H9 (cell line): Measurements from ENCODE around the gene RASIP1. TPM values are rescaled to one million over a fixed set of nuclear protein-coding genes. Genes with fewer than 3 reads are reported as not detected.

ENCODE experiments used
- DNase-seq: peaks from one replicate; pipeline ENCODE4 v3.0.0-alpha.2; 2017
- H2AFZ ChIP-seq: one replicate; pipeline ENCODE4 v1.6.1; 2013; ENCODE audit warnings: mild to moderate bottlenecking, low read length, control low read depth, moderate library complexity
- H2AK5ac ChIP-seq: 2 replicates; pipeline ENCODE4 v1.6.1; 2013; ENCODE audit warnings: low read length, control low read depth, mixed read lengths; ENCODE audit not compliant: insufficient read length
- H2BK120ac ChIP-seq: one replicate; pipeline ENCODE4 v1.6.1; 2013; ENCODE audit warnings: low read depth, mild to moderate bottlenecking, low read length, control low read depth, inconsistent platforms; ENCODE audit not compliant: poor library complexity, severe bottlenecking
- H2BK12ac ChIP-seq: 2 replicates; pipeline ENCODE4 v1.6.1; 2013; ENCODE audit warnings: low read length, control low read depth, mixed read lengths, low read depth; ENCODE audit not compliant: insufficient read length
- H2BK15ac ChIP-seq: 2 replicates; pipeline ENCODE4 v1.6.1; 2013; ENCODE audit warnings: low read depth, low read length, control low read depth
- H2BK20ac ChIP-seq: one replicate; pipeline ENCODE4 v1.6.1; 2013; ENCODE audit warnings: low read depth, mild to moderate bottlenecking, low read length, control low read depth, inconsistent platforms; ENCODE audit not compliant: poor library complexity, severe bottlenecking
- H2BK5ac ChIP-seq: 2 replicates; pipeline ENCODE4 v1.6.1; 2013; ENCODE audit warnings: low read length, control low read depth, mixed read lengths; ENCODE audit not compliant: insufficient read length
- H3K14ac ChIP-seq: 2 replicates; pipeline ENCODE4 v1.6.1; 2013; ENCODE audit warnings: low read length, control low read depth; ENCODE audit not compliant: insufficient read depth
- H3K18ac ChIP-seq: 2 replicates; pipeline ENCODE4 v1.6.1; 2013; ENCODE audit warnings: low read depth, mild to moderate bottlenecking, mixed read lengths, low read length, control low read depth; ENCODE audit not compliant: insufficient read length
- H3K23ac ChIP-seq: 2 replicates; pipeline ENCODE4 v1.6.1; 2013; ENCODE audit warnings: low read length, control low read depth, mixed read lengths, low read depth; ENCODE audit not compliant: insufficient read length
- H3K23me2 ChIP-seq: 2 replicates; pipeline ENCODE4 v1.6.1; 2013; ENCODE audit warnings: low read depth, mild to moderate bottlenecking, mixed read lengths, low read length, control low read depth; ENCODE audit not compliant: insufficient read length, poor library complexity, severe bottlenecking
- H3K27ac ChIP-seq: 2 replicates; pipeline ENCODE4 v1.5.1; 2013; ENCODE audit warnings: low read length, control low read depth, mixed read lengths, low read depth; ENCODE audit not compliant: insufficient read length
- H3K27me3 ChIP-seq: 2 replicates; pipeline ENCODE4 v1.6.1; 2013; ENCODE audit warnings: low read length, control low read depth, inconsistent platforms; ENCODE audit not compliant: insufficient read depth
- H3K4ac ChIP-seq: 2 replicates; pipeline ENCODE4 v1.6.1; 2013; ENCODE audit warnings: low read depth, mild to moderate bottlenecking, control low read depth, inconsistent platforms, low read length, moderate library complexity
- H3K4me1 ChIP-seq: 2 replicates; pipeline ENCODE4 v1.6.1; 2013; ENCODE audit warnings: low read length, control low read depth, inconsistent platforms; ENCODE audit not compliant: insufficient read depth
- H3K4me2 ChIP-seq: 2 replicates; pipeline ENCODE4 v1.6.1; 2013; ENCODE audit warnings: low read length, control low read depth, mixed read lengths; ENCODE audit not compliant: insufficient read length, insufficient read depth
- H3K56ac ChIP-seq: 2 replicates; pipeline ENCODE4 v1.6.1; 2013; ENCODE audit warnings: low read depth, mild to moderate bottlenecking, mixed read lengths, low read length, control low read depth; ENCODE audit not compliant: insufficient read length
- H3K79me1 ChIP-seq: 2 replicates; pipeline ENCODE4 v1.6.1; 2013; ENCODE audit warnings: low read depth, mild to moderate bottlenecking, moderate library complexity, low read length, control low read depth, inconsistent platforms; ENCODE audit not compliant: insufficient read depth, poor library complexity, severe bottlenecking
- H3K79me2 ChIP-seq: 2 replicates; pipeline ENCODE4 v1.6.1; 2013; ENCODE audit warnings: low read length, control low read depth, inconsistent platforms; ENCODE audit not compliant: insufficient read depth
- H3K9ac ChIP-seq: 2 replicates; pipeline ENCODE4 v1.6.1; 2013; ENCODE audit warnings: low read length, control low read depth, mixed read lengths; ENCODE audit not compliant: insufficient read length; ENCODE audit errors: extremely low read depth
- H3K9me3 ChIP-seq: one replicate; pipeline ENCODE4 v1.6.1; 2013; ENCODE audit warnings: low read depth, low read length, inconsistent platforms; ENCODE audit not compliant: control insufficient read depth
- H3T11ph ChIP-seq: one replicate; pipeline ENCODE4 v1.6.1; 2013; ENCODE audit warnings: mild to moderate bottlenecking, low read length, control low read depth, inconsistent platforms
- H4K20me1 ChIP-seq: one replicate; pipeline ENCODE4 v1.6.1; 2013; ENCODE audit not compliant: control insufficient read depth, insufficient read length, insufficient read depth
- H4K5ac ChIP-seq: 2 replicates; pipeline ENCODE4 v1.6.1; 2013; ENCODE audit warnings: low read depth, mild to moderate bottlenecking, mixed read lengths, low read length, control low read depth; ENCODE audit not compliant: insufficient read length
- H4K8ac ChIP-seq: replicated peaks from 2 replicates; pipeline ENCODE4 v1.6.1; 2013; ENCODE audit warnings: low read length, control low read depth, mixed read lengths, low read depth; ENCODE audit not compliant: insufficient read length
- H4K91ac ChIP-seq: 2 replicates; pipeline ENCODE4 v1.6.1; 2013; ENCODE audit warnings: low read depth, mild to moderate bottlenecking, moderate library complexity, mixed read lengths, low read length, control low read depth; ENCODE audit not compliant: insufficient read length
- H3K27ac Mint-ChIP-seq, 3 experiments: 2 replicates in 2 of 3; 3 replicates in 1 of 3; pipeline ENCODE4 v1.8.0; 2020 to 2021; ENCODE audit warnings: mixed read lengths in 3 of 3, mild to moderate bottlenecking in 1 of 3, moderate library complexity in 1 of 3
- H3K27me3 Mint-ChIP-seq: 2 replicates; pipeline ENCODE4 v1.8.0; 2021; ENCODE audit warnings: low read depth, mild to moderate bottlenecking, moderate library complexity, mixed read lengths
- H3K36me3 Mint-ChIP-seq, 3 experiments: 2 replicates in 2 of 3; 3 replicates in 1 of 3; pipeline ENCODE4 v1.8.0; 2020 to 2021; ENCODE audit warnings: low read depth in 3 of 3, mixed read lengths in 3 of 3; ENCODE audit not compliant: insufficient read depth in 1 of 3
- H3K4me1 Mint-ChIP-seq, 2 experiments: 2 replicates each; pipeline ENCODE4 v1.8.0; 2020; ENCODE audit warnings: mixed read lengths in 2 of 2
- H3K4me3 Mint-ChIP-seq, 2 experiments: 2 replicates in 1 of 2; 3 replicates in 1 of 2; pipeline ENCODE4 v1.8.0; 2020 to 2021; ENCODE audit warnings: mild to moderate bottlenecking in 2 of 2, mixed read lengths in 2 of 2, moderate library complexity in 1 of 2
- H3K9me3 Mint-ChIP-seq, 2 experiments: 2 replicates in 1 of 2; 3 replicates in 1 of 2; pipeline ENCODE4 v1.8.0; 2020; ENCODE audit warnings: mild to moderate bottlenecking in 2 of 2, mixed read lengths in 2 of 2, moderate library complexity in 1 of 2
- CTCF ChIP-seq: fragments of 200-600 bp; sonication (generic); conservative IDR thresholded peaks from 3 replicates; pipeline ENCODE4 v1.8.0; 2021; ENCODE audit warnings: antibody characterized with exemption, mild to moderate bottlenecking
- WGBS: extraction: QIAGEN DNeasy Blood & Tissue Kit; methylation state at CpG from one replicate; pipeline ENCODE4 v1.1.7; 2013; ENCODE audit warnings: missing lambda C conversion rate, low lambda C conversion rate, mixed read lengths; ENCODE audit not compliant: insufficient read length; ENCODE audit errors: extremely low coverage; 5-methylcytosine and 5-hydroxymethylcytosine counted together
- total RNA-seq: library from RNA; stranded (reverse); gene quantifications from 2 replicates; pipeline ENCODE4 v1.2.1, GENCODE V29; 2021

RASIP1 gene
- total RNA-seq, 1 experiment from 2014 or later: 2.4 TPM

GRCh38 chr19:48673436-48674100 lies 66.8 kb downstream of the RASIP1 start:
- DNase-seq: no peak
- Histone ChIP-seq H4K91ac (no peak overlapping the region), H2BK120ac (no peak overlapping the region), H2BK15ac (no peak overlapping the region), H4K5ac (no peak overlapping the region), H3K4me2 (no peak overlapping the region), H3K27ac (no peak overlapping the region), H2AFZ (no peak overlapping the region), H2BK12ac (no peak overlapping the region), H3K4ac (no peak overlapping the region), H4K20me1 (peaks cover 2% of the 10 kb centered on the region), H4K8ac (no peak overlapping the region), H3K18ac (no peak overlapping the region), H3K23me2 (no peaks in the 10 kb centered on the region), H3K23ac (no peak overlapping the region), H3K79me1 (no peaks in the 10 kb centered on the region), H3K9me3 (no peaks in the 10 kb centered on the region), H3K4me1 (no peaks in the 10 kb centered on the region; the same call in 1 of the 2 replicates), H3K14ac (no peak overlapping the region; the same call in 1 of the 2 replicates), H3K27me3 (no peaks in the 10 kb centered on the region), H3T11ph (no peak overlapping the region), H2AK5ac (no peak overlapping the region), H2BK5ac (no peak overlapping the region), H3K9ac (no peak overlapping the region), H2BK20ac (no peak overlapping the region), H3K56ac (no peak overlapping the region), H3K79me2 (no peaks in the 10 kb centered on the region)
- Mint-ChIP-seq H3K4me3 (peak overlapping the region; percentile 12 to 60; a peak in 4 of 5 replicates), H3K9me3 (peaks cover 8 to 11% of the 10 kb centered on the region in 2 experiments), H3K4me1 (peaks cover 29 to 35% of the 10 kb centered on the region in 2 experiments), H3K27ac (peak overlapping the region in 1 of 3 experiments; percentile 76; a peak in 1 of 7 replicates), H3K27me3 (peaks cover 6% of the 10 kb centered on the region), H3K36me3 (peaks cover 0 to 9% (median 7%) of the 10 kb centered on the region in 3 experiments; a peak in 5 of 7 replicates)
- no CpG with 5 or more reads among the region's 25 CpGs for WGBS
- TF ChIP-seq CTCF: no peak
